Stimulated activated CD4-positive, alpha-beta T cell treated with anti-CD3 and anti-CD28 coated beads, Interleukin-1b, Interleukin-23, amount 100 ng/mL, for 1 hour (primary cell): ENCODE measurements around the gene ITPR2.
"Not testable (repeated sequence)": the region's sequence is repeated elsewhere in the genome, so short reads cannot be mapped to it uniquely, and the experiment has no call there.

Source experiments
- DNase-seq, 2 donors: peaks; one replicate each; pipeline ENCODE4 v3.0.0-alpha.2; 2020; ENCODE audit warnings: low read depth in 2 of 2

ITPR2 gene

GRCh38 chr12:26729137-26729671, 103.8 kb downstream of the ITPR2 start:
- DNase-seq = not testable (repeated sequence)

GRCh38 chr12:26728205-26729050, 104.6 kb downstream of the ITPR2 start:
- no peak for DNase-seq

DNA sequence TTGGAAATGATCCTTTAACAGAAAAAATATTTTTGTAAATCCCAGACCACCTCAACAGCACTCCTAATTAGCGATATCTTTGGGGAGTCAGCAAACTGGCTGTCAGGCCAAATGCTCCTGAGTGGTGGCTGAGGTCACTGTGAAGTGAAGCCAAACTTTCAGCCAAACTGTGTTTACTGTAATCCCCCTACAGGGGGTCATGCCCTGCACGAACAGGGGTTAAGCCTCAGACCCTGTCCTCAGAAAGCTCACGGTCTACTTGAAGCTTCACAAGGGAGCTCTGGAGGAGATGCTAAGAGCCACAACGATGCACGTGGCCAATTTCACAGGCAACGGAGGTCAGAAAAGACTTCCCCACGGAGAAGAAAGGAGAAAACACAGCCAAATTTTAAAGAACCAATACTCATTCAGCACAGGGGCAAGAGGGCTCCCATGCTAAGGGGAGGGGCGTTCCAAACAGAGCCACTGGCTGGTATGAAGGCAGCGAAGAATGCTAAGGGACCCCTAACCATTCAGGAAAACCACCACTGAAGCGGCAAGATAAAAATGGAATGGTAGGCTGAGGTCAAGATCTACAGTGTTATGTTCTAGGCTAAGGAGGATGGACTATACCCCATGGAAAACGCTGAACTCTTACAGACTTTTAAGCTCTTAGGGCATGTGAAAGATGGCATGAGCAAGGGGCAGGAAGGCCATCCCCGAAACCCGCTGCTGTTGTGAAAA, 105.4 kb downstream of the ITPR2 start:
- DNase-seq = no peak

DNA sequence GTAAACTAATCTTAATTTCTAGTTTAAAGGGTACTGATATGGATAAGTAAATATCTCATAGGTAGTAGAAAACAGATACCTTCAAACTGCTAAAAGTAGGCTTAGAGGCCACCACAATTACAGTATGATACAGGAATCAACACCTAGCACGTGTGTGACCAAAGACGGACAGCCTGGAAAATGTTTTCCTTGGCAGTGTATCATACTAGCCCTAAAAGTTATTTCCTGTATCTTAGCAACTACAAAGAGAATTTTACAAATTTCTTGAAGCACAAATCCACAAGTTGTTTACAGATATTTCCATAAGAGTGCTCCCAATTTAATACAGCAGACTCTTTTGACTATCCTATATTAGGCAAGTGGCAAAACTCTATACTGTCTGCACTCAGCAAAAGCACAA, 106.0 kb downstream of the ITPR2 start:
- no peak for DNase-seq

- DNase-seq = no peak
Measured at GRCh38 chr12:26725276-26725916, 107.6 kb downstream of the ITPR2 start.

DNA sequence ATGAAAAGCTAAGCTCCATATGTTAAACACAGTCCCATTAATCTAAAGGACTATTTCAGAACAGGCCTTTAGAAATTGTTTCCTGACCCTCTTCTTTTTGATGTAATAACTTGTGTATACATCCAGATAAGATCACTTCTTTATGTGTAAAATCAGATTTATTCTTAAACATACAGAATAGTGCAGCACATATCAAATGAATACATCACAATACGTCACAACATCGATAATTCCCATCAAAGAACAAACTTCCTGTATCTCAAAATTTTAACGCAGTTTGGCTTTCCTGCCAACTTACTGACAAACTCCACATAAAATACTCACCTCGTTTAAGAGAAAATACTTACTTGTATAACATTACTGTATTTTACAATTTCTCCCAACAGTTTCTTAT, 108.7 kb downstream of the ITPR2 start:
- DNase-seq = no peak

DNA sequence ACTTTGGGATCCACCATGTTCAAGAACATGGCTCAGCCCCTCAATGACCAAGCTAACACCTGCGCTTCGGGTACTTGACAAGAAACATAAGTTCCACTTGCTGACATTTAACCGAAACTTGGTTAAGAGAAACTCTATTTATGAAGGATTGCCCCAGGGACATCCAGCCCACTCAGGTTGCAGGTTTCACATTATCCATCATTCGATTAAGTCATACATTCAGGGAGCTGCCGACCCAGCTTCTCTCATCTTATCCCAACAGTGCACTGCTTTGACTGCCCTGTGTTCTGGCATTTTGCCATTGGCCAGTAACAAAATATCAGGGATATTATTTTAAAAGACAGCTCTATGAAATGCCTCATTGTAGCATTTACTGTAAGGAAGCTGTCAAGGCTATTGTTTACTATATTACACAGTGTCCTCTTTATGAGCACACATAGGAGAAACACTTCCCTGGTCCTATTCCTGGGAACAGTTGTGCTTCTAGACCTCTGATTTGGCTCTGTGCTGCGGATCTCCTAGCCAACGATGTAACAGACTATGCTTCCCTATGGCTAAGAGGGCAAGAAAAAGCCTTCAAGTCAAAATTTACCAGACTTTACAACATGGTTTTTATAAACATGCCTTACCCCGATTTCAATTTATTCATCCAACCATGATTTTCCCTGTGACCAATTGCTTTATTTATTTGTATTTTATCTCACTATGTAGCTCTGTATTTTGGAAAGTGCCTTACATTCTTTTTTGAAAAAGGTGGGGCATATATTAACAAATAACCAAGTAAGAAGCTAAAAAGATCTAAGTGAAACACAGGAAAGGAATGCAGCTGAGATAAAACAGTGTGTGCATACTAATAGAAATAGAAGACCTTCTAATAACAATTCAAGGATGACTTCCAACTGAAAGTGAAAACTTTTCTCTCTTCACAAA, 109.3 kb downstream of the ITPR2 start:
- no peak for DNase-seq

- DNase-seq = no peak
Measured at GRCh38 chr12:26721800-26722199, 111.2 kb downstream of the ITPR2 start.

- DNase-seq = no peak
Measured at GRCh38 chr12:26719852-26720251, 113.1 kb downstream of the ITPR2 start.

DNA sequence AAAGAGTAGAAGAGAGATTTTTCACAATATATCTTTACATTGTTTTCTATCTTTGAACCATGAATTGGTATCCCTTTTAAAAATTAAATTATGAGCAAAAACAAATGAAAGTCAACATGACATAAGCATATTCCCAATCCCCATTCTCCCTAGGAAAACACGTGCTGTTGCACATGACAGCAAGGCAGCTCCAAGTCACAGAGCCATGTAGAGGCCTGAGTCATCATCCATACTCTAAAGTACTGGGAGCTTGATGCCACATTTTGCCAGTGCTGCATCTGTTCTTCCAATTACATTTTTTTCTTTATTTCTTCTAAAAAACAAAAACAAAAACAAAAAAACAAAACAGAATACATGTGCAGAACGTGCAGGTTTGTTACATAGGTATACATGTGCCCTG, 115.2 kb downstream of the ITPR2 start:
- DNase-seq = no peak

DNA sequence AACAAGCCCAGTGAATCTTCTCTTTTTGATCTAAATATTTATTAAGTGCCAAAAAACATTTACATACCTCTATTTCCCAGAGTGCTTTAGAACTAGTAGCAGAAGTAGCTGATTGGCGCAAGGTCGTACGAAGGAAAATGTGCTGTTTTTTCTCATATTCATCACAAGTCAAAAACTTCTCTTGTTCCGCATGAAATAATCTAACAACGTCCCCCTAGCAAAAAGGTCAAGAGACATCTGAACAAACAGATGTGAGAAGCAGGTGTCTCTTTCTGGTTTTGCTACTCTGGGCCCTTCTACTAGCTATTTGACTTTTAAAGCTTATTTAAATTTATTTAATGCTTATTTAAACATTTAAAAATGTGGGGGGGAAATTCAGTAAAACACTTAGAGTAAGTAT, 117.8 kb downstream of the ITPR2 start:
- no peak for DNase-seq

DNA sequence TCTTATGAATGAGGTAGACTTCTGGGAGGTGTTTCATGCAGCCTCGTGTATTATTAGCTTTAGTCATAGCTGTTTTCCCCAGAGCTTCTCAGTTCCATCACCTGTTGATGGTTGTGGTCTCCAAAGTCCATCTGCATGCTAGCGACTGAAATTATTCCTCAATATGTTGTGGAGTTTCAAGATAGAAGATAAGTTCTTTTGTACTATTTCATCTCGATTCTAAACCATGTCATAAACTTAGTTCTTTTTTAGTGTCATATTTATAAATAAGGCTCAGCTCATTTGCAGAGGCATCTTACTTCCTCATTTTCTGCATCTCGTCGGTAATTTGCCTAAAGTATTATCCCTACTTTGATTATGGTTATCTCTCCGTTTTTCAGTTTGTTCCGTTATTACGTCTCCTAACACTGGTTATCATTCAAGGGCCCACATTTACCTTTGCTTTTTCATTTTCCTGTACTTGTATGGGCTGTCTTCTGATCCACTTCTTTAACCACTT, 119.1 kb downstream of the ITPR2 start:
- no peak for DNase-seq

GRCh38 chr12:26712892-26713291, 120.1 kb downstream of the ITPR2 start:
- DNase-seq = no peak

DNA sequence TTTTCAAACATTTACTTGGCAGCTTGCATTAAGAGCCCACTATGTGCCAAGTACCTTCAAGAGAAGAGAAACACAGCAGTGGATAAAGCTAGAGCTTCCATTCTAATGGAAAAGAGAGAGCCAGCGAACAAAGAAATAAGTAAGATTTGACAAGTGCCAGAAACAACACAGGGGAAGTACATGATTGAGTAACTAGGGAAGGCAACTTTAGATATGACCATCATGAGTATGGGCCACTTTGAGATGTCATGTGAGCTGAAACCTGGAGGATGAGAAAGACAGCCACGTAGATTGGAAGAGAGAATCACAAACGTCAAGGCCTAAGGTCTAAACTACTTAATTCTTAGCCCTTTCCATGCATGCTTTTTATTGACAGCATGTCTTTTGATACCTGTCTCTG, 121.4 kb downstream of the ITPR2 start:
- no peak for DNase-seq

GRCh38 chr12:26711072-26711471, 121.9 kb downstream of the ITPR2 start:
- DNase-seq = no peak

DNA sequence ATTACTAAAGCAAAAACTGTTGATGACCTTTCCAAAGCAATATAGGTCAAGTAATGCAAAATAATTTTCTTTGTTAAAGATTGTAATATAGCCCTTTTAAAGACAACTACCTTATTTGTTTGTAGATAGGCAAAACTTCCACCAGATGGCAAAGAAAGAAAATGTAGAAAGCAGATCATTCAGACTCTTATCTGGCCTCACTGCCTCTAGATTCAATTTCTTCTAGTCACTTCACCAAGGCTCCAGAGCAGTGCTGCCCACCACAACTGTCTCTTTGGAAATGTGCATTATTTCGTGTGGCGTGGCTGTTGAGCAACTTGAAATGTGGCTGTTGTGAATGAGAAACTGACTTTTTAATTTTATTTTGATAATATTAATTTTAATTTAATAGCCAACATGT, 127.1 kb downstream of the ITPR2 start:
- DNase-seq = no peak

- no peak for DNase-seq
Measured at GRCh38 chr12:26704684-26705460, 128.1 kb downstream of the ITPR2 start.

DNA sequence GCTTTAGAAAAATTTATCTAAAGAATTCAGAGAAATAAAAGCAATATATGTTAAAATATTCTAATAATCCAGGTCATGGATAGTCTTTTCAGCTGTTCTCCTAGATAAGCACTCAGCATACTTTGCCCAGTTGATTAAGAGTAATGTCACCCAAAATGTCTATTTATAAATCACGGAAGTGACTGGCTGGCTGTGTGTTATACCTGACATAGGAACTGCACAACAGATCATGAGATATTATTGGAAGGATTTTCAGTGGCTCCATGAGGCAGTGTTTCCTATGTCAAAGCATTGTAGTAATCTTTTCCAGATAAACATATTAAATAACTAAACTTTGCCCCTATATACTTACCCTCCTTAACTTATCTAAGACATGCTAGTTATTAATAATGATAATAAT, 128.8 kb downstream of the ITPR2 start:
- no peak for DNase-seq

DNA sequence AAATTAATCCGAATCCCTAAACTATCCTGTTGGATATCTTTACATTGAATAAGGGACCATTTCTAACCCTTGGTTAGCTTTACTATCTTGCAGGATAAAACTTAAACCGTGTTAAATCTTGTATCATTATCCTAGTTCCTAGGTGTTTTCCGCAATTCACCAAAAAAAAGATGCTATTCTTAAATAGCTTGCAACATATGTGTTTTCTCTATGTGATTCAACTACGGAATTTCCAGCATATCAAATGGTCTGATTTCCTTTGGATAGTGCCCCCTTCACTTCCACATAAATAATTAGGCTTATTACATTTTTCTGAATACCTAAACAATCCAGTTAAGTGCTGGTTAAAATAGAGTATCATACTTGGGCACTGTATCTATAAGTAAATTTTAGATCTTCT, 130.3 kb downstream of the ITPR2 start:
- no peak for DNase-seq

- no peak for DNase-seq
Measured at GRCh38 chr12:26701604-26702215, 131.3 kb downstream of the ITPR2 start.
